HG02970 (cell line): ENCODE data around the gene MSANTD7.
"Not testable (repeated sequence)": the region's sequence is repeated elsewhere in the genome, so short reads cannot be mapped to it uniquely, and the experiment has no call there.

Source experiments
- ATAC-seq: cut with Tn5 transposase; IDR thresholded peaks from one replicate; pipeline ENCODE4 v1.9.1; 2021; ENCODE audit warnings: mild to moderate bottlenecking, moderate library complexity, moderate number of reproducible peaks; ENCODE audit not compliant: unreplicated experiment, low FRiP score

The MSANTD7 gene, protein sequence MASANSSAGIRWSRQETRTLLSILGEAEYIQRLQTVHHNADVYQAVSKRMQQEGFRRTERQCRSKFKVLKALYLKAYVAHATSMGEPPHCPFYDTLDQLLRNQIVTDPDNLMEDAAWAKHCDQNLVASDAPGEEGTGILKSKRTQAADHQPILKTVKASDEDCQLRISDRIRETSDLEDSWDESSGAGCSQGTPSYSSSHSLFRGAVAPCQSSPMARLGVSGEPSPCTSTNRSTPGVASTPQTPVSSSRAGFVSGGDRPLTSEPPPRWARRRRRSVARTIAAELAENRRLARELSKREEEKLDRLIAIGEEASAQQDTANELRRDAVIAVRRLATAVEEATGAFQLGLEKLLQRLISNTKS

GRCh38 chr10:14837757-14838581, at the start of gene MSANTD7, which contains the start of the genes CDNF and HSPA14:
TSS of gene MSANTD7 (plus strand) at chr10:14838306. CDS start at chr10:14842285, 3,979 bp downstream.
TSS of gene CDNF (minus strand) at chr10:14838037. CDS start at chr10:14837946, 91 bp downstream.
TSS of gene HSPA14 (plus strand) at chr10:14838306. CDS start at chr10:14838403, 97 bp downstream.
- ATAC-seq, result peak; percentile 94

GRCh38 chr10:14798636-14799035, 39.5 kb upstream of the MSANTD7 start:
- no peak for ATAC-seq

- ATAC-seq, result no peak
These were observed 37.7 kb upstream of the MSANTD7 start for GRCh38 chr10:14800397-14800796.

DNA sequence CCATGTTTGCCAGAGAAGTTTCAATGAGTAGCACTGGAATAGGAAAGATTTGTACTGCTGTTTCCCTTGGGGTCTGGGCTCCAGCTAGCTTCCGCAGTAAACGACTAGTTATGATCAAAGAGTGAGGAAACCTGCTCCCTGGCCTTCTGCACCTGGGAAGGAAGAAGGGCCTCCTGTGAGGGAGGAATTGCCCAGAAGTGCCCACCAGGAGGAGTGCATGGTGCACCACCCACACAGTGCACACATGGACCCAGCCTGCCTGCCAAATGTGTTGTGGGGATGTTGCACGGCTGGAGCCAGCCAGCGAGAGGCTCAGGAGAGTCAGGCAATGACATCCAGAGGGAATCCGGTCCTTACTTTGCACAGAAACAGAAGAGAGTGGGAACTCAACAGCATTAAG, 36.4 kb upstream of the MSANTD7 start:
- ATAC-seq, result no peak

DNA sequence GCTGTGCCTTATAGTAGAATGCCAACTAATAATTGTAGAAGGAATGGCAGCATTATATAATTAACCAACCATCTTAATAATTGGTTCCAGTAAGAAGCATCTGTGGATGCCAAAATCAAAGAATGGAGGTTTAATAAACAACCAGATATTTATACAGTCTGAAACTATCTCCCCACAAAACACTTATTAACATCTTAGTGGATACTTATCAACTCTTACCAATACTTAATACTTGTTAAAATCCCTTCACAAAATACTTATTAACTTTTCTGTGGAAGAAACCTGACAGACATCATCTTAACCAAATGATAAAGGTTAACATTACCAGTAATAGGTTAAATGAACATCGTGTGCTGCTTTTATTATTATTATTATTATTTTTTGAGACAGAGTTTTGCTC, 34.3 kb upstream of the MSANTD7 start:
- no peak for ATAC-seq

GRCh38 chr10:14806318-14806717, 31.8 kb upstream of the MSANTD7 start:
- no peak for ATAC-seq

- no peak for ATAC-seq
These were observed 26.8 kb upstream of the MSANTD7 start for GRCh38 chr10:14810969-14811953.

- no peak for ATAC-seq
These were observed 25.8 kb upstream of the MSANTD7 start for GRCh38 chr10:14812271-14812670.

- no peak for ATAC-seq
These were observed 22.4 kb upstream of the MSANTD7 start for GRCh38 chr10:14815681-14816080.

DNA sequence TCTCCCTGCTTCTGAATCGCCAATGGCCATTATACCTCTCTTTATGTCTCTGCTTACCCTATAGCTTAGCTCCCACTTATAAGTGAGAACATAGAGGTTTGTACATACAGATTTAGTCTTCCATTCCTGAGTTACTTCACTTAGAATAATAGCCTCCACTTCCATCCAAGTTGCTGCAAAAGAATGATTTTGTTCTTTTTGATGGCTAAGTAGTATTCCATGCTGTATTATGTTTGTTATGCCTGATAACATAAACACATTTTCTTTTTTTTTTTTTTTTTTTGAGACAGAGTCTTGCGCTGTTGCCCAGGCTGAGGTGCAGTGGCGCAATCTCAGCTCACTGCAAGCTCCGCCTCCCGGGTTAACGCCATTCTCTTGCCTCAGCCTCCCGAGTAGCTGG, 21.4 kb upstream of the MSANTD7 start:
- not testable (repeated sequence) for ATAC-seq

GRCh38 chr10:14820010-14820774, 17.9 kb upstream of the MSANTD7 start:
- ATAC-seq, result no peak

DNA sequence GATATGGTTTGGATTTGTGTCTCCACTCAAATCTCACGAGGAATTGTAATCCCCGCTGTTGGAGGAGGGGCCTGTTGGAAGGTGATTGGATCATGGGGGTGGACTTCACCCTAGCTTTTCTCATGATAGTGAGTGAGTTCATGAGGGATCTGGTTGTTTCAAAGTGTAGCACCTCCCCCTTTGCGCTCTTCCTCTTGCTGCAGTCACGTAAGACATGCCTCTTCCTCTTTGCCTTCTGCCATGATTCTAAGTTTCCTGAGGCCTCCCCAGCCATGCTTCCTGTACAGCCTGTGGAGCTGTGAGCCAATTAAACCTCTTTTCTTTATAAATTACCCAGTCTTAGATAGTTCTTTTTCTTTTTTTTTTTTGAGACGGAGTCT, 17.3 kb upstream of the MSANTD7 start:
- ATAC-seq, result no peak

DNA sequence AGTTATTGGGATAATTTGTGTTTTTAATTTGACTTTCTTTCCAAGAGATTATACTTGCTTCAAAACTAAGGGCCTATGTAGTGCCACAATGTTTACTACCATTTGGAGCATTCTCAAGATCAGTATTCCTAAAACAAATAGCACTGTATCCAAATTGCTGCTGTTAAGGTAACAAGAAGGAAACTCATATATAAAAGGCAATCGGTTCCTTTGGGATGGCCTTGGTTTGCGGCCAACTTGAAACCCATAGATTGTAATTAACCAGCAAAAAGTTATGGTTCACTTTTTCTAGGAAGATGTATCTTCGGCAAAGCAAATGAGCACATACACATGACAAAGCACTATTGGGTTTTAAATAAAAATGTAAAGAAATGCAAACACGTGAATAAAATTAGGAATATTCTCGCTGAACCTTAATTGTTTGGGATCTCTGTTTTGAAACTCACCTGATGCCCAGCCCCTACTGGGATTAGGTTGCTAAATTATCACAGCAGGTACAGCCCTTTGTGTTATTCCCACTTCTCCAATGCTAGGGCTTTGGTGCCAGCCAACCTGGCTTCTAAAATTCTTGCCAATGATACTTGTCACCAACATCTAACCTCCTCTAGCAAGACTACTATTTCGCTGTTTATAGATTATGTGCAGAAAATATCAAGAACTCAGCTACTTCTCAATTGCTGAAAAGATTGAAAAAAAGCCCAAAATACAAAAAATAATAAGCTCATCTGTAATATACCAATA, 16.3 kb upstream of the MSANTD7 start:
- ATAC-seq, result no peak

- no peak for ATAC-seq
These were observed 15.0 kb upstream of the MSANTD7 start for GRCh38 chr10:14822879-14823755.

GRCh38 chr10:14823966-14824365, 14.1 kb upstream of the MSANTD7 start:
- ATAC-seq, result no peak

- no peak for ATAC-seq
These were observed 11.9 kb upstream of the MSANTD7 start for GRCh38 chr10:14826076-14826829.

GRCh38 chr10:14833106-14833505, 5.0 kb upstream of the MSANTD7 start:
- no peak for ATAC-seq
